SH-SY5Y (cell line): ENCODE results near the gene VENTX.

Source experiments
- GATA2 ChIP-seq: IDR thresholded peaks from 2 replicates; pipeline ENCODE4 v1.6.1; 2011; ENCODE audit warnings: mild to moderate bottlenecking, low read depth, low read length
- GATA3 ChIP-seq: IDR thresholded peaks from 2 replicates; pipeline ENCODE4 v1.6.1; 2011; ENCODE audit warnings: low read depth, mild to moderate bottlenecking, low read length, moderate library complexity

VENTX gene

DNA sequence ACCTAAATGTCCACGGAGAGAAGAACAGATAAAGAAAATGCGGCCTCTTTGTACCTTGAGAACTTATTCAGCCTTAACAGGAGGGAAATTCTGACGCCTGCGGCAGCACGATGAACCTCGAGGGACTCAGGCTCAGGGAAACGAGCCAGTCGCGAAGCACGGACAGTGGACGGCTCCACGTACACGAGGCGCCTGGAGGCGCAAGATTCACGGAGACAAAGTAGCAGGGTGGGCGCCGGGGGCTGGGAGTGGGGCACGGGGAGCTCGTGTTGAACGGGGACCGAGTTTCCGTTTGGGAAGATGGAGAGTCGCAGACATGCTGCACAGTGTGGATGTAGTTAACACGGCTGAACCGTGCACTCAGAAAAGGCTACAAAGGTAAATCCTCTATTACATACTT lies 20.9 kb upstream of the VENTX start:
- TF ChIP-seq GATA2 (no peak), GATA3 (no peak)

DNA sequence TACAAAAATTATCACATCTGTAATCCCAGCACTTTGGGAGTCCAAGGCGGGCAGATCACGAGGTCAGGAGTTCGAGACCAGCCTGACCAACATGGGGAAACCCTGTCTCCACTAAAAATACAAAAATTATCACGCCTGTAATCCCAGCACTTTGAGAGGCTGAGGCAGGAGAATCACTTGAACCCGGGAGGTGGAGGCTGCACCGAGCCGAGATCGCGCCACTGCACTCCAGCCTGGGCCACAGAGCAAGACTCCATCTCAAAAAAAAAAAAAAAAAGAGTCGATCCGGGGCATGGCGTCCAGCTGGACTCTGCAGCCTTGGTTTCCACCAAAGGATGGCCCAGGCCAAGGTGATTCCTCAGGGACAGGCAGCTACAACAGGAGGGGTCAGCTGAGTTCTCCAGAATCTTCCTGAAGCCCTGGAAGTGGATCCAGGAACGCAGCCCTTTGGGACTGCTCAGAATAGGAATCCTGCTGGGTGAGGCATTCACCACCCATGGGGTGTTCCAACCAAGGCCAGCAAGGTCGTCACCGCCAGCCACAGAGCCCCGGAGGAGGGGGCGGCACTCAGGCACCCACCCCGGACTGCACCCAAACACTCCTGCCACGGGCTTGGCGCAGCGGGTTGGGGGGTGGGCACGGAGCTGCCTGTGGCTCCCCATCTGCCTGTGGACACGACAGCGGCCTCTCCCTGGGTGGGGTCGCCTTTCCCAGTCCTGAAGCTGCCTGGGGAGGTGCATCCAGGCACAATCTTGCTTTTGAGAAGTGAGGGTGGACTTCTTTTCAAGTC lies 19.7 kb upstream of the VENTX start:
- TF ChIP-seq GATA3: no peak
- TF ChIP-seq GATA2: no peak

DNA sequence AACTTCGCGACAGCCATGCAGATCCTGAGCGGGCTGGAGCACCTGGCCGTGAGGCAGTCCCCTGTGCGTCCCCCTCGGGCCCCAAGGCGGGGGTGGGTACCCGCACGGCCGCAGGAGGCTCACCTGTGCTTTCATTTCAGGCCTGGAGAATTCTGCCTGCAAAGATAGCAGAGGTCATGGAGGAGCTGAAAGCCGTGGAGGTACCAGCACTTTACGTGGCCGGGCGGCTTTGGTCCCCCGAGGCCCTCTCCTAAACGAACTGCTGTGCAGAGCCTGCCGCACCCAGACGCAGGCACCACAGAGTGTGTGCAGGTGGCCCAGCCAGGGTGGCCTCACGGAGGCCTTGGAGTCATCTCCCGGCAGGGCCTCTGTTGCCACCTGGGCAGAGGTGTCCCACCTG lies 18.8 kb upstream of the VENTX start:
- TF ChIP-seq GATA3 (no peak), GATA2 (no peak)

DNA sequence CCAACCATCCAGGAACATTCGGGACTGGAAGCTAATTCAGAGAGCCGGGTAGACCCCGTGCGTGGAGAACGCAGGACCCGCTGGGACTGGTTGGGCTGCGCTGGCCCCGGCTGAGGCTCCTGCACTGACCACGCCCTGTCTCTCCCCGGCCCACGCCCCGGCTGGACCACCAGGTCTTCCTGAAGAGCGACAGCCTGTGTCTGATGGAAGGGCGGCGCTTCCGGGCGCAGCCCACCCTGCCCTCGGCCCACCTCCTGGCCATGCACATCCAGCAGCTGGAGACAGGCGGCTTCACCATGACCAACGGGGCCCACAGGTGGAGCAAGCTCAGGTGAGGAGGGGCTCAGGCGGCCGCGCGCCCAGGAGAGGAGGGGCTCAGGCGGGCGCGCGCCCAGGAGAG lies 17.9 kb upstream of the VENTX start:
- TF ChIP-seq GATA2 (no peak), GATA3 (no peak)

DNA sequence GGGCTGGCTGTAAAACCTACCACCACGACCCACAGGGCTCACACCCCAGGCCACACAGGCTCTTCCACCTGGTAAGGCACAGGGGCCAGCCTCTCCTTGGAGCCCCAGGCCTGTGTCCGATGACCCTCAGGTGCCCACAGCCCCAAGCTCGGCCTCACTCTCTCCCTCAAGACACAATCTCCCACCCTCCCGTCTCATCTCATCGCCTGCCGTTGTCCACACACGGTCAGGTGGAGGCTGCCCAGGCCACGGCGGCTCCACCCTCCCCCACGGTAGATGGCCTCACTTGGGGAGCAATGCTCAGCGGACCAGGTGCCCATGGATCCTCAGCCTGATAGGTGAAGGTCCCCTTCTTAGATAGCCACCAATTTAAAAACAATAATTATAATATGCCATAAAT lies 16.3 kb upstream of the VENTX start:
- TF ChIP-seq GATA3 (no peak), GATA2 (no peak)

DNA sequence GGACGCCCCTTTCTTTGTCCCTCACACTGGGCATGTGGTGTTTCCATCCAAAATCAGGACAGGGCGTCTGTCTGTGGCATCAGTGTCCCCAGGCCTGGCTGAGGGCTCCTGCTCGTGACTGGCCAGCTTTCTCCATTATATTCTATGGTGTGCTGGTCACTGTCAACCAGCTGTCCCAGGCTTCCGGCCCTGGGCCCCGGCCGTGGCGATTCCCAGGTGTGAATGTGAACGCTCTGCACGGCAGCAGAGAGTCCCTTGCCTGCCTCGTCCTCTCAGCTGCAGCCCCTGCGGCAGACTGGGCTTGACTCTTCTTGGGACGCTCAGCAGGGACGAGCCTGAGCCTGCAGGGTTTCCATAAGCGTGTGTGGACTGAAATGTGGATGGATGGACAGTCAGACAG lies 13.6 kb upstream of the VENTX start:
- TF ChIP-seq GATA2 (no peak), GATA3 (no peak)

DNA sequence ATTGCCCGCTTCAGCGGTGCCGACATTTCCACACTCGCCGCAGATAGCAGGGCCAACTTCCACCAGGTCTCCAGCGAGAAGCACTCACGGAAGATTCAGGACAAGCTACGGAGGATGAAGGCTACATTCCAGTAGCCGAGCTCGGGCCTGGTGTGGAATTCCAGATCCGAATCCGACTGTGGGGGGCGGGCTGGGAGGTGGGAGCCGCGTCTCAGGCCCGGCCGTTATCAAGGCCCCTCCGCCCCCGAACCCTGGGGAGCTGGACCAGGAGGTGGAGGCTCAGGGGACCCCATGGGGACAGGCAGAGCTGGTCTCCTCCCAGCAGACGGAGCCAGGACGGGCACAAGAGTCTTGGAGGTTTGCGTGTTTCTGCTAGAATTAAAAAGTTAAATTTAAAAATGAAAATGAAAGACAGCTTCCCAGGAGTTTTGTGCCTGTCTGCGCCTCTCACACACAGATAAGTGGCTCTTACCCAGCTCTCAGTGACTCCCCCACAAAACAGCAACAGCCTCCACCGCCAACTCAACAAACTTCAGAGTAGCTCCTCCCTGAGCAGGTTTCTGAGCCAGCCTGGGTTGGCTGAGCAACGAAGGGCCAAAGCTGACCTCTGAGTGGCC lies 12.8 kb upstream of the VENTX start:
- TF ChIP-seq GATA3 (no peak), GATA2 (no peak)

DNA sequence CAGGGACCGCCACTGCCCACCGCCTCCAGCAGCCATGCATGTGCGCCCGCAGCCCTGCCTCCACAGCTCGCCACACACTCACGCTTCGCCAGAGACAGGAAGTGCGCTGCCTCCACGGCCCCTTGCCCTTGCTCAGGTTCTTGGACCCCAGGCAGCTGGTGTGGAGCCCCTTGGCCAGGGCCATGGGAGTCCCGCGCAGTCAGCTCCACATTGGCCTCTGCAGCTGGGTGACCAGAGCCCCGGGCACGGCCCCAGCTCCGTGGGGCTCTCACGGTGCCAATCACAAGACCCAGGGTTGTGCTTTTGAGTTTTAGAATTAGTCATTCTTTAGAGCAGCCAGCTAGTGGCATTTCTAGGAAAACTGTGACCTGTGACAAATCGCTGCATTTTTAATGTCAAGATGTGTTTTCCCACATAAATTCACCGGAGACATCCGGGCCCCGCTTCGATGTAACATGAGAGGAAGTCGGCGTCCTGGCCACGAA lies 11.9 kb upstream of the VENTX start:
- TF ChIP-seq GATA2 (no peak), GATA3 (no peak)

DNA sequence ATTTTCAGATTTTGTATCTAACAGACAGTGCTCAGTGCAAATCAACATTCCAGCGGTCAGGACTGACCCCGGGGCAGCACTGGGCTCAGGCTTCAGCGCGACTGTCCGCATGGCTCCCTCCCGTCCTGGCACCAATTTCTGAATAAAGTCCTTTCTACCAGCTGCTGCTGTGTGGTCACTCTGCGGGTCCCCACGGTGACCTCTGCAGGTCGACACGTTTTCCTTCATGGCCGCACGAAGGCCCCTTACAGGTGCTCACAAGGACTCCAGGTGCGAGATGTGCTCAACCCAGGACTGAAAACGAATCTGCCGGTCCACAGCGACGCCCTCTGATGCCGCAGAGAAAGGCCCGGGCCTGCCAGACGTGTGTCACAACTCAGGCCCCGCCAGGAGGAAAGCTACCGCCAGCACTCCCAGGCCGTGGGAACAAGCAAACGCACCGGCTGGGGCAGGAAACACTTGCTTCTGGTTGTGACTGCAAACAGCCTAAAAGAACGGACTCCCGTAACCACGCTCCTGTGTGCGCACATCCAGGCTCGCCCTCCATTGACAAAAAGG lies 11.3 kb upstream of the VENTX start:
- TF ChIP-seq GATA2 (no peak), GATA3 (no peak)

DNA sequence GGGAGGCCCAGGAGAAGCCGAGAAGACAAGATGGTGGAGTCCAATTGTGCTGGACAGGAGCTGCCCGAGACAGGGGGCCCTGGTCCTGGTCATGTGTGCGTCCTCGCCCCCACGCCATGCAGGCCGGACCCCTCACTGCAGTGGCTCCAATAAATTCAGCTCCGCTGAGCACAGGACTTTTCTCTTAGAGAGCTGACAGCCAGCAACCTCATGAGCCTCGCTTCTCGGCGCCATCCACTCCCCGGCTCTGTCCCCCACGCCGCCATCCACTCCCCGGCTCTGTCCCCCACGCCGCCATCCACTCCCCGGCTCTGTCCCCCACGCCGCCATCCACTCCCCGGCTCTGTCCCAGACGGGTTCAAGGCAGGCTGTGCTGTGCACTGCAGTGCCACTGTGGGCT lies 10.4 kb upstream of the VENTX start:
- no peak for TF ChIP-seq GATA2
- no peak for TF ChIP-seq GATA3

DNA sequence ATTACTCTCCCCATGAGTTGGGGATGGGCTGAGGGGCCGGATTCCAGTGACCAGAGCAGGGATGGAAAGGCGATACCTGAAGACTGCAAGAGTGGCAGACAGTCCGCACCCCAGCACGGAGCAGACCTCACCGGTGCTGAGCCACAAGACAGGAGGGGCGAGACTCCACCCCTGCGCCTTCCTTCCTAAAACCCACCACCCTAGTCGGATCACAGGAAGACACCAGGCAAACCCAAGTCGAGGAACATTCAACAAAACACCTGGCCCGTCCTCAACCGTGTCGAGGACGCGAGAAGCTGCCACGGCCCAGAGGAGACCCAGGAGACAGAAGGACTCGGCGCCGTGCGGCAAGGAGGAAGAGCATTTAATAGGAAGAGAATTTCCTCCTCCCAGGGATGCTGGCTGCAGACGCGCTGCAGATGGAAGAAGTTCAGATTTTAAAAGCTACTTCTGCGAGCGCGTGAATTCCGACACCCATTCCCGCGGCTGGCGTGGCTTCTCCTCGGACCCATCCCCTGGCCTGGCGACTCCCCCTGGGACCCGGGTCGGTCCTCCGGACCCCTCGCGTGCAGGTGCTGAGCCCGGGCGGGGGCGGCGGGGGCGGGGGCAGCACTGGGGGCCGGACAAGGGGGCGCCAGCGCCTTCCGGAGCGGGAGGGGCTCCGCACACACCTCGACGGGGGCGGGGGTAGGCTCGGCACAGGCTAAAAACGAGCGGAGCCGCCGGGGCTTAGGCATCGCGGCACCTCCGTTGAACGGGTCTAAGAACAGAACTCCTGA lies 8.2 kb upstream of the VENTX start:
- no peak for TF ChIP-seq GATA2
- TF ChIP-seq GATA3: no peak

DNA sequence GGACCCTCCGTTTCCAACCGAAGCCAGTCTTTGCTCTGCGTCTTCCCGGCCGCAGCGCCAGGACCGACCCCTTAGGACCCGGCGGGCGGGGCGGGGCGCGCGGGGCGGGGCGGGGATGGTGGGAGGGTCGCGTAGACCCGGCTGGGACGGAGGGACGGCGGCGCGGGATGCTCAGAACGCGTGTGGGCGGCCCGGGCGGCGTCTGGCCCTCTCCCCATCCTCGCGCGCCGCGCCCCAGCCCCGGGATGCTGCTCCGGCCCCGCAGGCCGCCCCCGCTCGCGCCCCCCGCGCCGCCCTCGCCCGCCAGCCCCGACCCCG lies 7.7 kb upstream of the VENTX start, which contains the start of gene UTF1:
Gene UTF1 (plus strand): TSS at position 174 of the 318 bp plus-strand sequence. CDS start 72 bp downstream, at position 246.
- TF ChIP-seq GATA3 (no peak), GATA2 (no peak)

DNA sequence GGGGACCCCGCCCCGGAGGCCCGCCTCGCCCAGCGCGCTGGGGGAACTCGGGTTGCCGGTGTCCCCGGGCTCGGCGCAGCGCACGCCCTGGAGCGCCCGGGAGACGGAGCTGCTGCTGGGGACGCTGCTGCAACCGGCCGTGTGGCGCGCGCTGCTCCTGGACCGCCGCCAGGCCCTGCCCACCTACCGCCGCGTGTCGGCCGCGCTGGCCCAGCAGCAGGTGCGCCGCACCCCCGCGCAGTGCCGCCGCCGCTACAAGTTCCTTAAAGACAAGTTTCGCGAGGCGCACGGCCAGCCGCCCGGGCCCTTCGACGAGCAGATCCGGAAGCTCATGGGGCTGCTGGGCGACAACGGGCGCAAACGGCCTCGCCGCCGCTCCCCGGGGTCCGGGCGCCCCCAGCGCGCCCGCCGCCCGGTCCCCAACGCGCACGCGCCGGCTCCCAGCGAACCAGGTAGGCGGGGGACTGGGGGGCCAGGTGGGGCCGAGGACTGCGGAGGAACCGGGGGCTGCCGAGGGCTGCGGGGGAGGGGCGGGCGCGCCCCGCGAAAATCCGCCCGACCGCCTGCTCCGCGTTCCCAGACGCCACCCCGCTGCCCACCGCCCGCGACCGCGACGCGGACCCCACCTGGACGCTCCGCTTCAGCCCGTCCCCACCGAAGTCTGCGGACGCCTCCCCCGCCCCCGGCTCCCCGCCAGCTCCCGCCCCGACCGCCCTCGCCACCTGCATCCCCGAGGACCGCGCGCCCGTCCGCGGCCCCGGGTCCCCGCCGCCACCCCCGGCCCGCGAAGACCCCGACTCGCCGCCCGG lies 7.1 kb upstream of the VENTX start:
- no peak for TF ChIP-seq GATA3
- no peak for TF ChIP-seq GATA2
